Thyroid gland (tissue), 4 donors: Measurements from ENCODE around the gene POC1A. TPM values are rescaled to one million over a fixed set of nuclear protein-coding genes. Genes with fewer than 3 reads are reported as not detected.
"Not testable (repeated sequence)": the region's sequence is repeated elsewhere in the genome, so short reads cannot be mapped to it uniquely, and the experiment has no call there.

ENCODE experiments used
- DNase-seq, 2 donors: peaks; one replicate each; pipeline ENCODE4 v3.0.0-alpha.2; 2019
- H3K27ac ChIP-seq, 3 donors: fragments of 200-600 bp; sonication (generic); 1 replicate in 2 of 3; 2 replicates in 1 of 3; pipeline ENCODE4 v1.5.1; 2016 to 2019; ENCODE audit warnings: mild to moderate bottlenecking in 1 of 3, moderate library complexity in 1 of 3
- H3K27me3 ChIP-seq: fragments of 200-600 bp; sonication (generic); one replicate; pipeline ENCODE4 v1.5.1; 2019
- H3K36me3 ChIP-seq, 2 donors: fragments of 200-600 bp; sonication (generic); one replicate each; pipeline ENCODE4 v1.5.1; 2016 to 2019
- H3K4me1 ChIP-seq, 2 donors: fragments of 200-600 bp; sonication (generic); one replicate each; pipeline ENCODE4 v1.5.1; 2017 to 2019
- H3K4me3 ChIP-seq, 3 donors: fragments of 200-600 bp; sonication (generic); replicated peaks in 1 of 3; 1 replicate in 2 of 3; 2 replicates in 1 of 3; pipeline ENCODE4 v1.5.1; 2016; ENCODE audit warnings: mild to moderate bottlenecking in 1 of 3
- H3K9me3 ChIP-seq: fragments of 200-600 bp; sonication (generic); one replicate; pipeline ENCODE4 v1.5.1; 2017
- CTCF ChIP-seq, 6 experiments: fragments of 200-600 bp in 3 of 6; fragments of 450-650 bp in 3 of 6; sonication (generic) in 3 of 6; IDR thresholded peaks; one replicate each; pipeline ENCODE4 v1.5.1; 2016 to 2019; ENCODE audit warnings: antibody characterized with exemption in 6 of 6, mild to moderate bottlenecking in 2 of 6, inconsistent platforms in 1 of 6, moderate library complexity in 1 of 6
- POLR2A ChIP-seq, 2 donors: fragments of 450-650 bp; IDR thresholded peaks; one replicate each; pipeline ENCODE4 v1.6.1; 2017; ENCODE audit warnings: antibody characterized with exemption in 2 of 2, mild to moderate bottlenecking in 2 of 2, moderate library complexity in 1 of 2
- WGBS, 2 donors: methylation state at CpG; one replicate each; pipeline ENCODE4 v1.1.5; 2017; 5-methylcytosine and 5-hydroxymethylcytosine counted together
- intact Hi-C: fragments of 100-400 bp; cut with DNase I; formaldehyde crosslinking; loops from one replicate; pipeline ENCODE4 v1.15.1; 2023
- total RNA-seq, 4 donors: library from RNA; depleted of rRNA; stranded (reverse); fragments of >200 nt; gene quantifications; one replicate each; pipeline ENCODE4 v1.2.3, GENCODE V29; 2016

The POC1A gene
- total RNA-seq, 4 donors from 2014 or later = 0.40 to 2.8 (median 1.5) TPM

GRCh38 chr3:52178537-52178936, 24.3 kb upstream of the POC1A start:
- Histone ChIP-seq H3K4me3 (no peak overlapping the region), H3K4me1 (peaks cover 20 to 23% of the 10 kb centered on the region in 2 donors), H3K27me3 (no peaks in the 10 kb centered on the region), H3K36me3 (no peaks in the 10 kb centered on the region), H3K9me3 (no peaks in the 10 kb centered on the region), H3K27ac (no peak overlapping the region)
- intact Hi-C loops = no loop called here
- no peak for DNase-seq
- no peak for TF ChIP-seq POLR2A (IDR thresholded peaks at IDR 0.05)
- no peak for TF ChIP-seq CTCF (IDR thresholded peaks at IDR 0.05)
- 80% methylated on average over 1 of the region's 1 CpG for WGBS, 2 donors

GRCh38 chr3:52178126-52178525, 23.9 kb upstream of the POC1A start:
- H3K27me3 ChIP-seq, H3K9me3 ChIP-seq, intact Hi-C loops, DNase-seq, H3K27ac ChIP-seq, H3K4me3 ChIP-seq, H3K36me3 ChIP-seq: not testable (repeated sequence)
- H3K4me1 ChIP-seq = peaks cover 16 to 19% of the 10 kb centered on the region in 2 donors
- 91 to 97% methylated on average over 4 of the region's 4 CpGs for WGBS, 2 donors

GRCh38 chr3:52177701-52178042, 23.4 kb upstream of the POC1A start:
- no peaks in the 10 kb centered on the region for H3K27me3 ChIP-seq
- TF ChIP-seq CTCF (IDR thresholded peaks at IDR 0.05) = no peak
- TF ChIP-seq POLR2A (IDR thresholded peaks at IDR 0.05) = no peak
- H3K9me3 ChIP-seq = no peaks in the 10 kb centered on the region
- intact Hi-C loops = no loop called here
- H3K4me1 ChIP-seq = peaks cover 13 to 14% of the 10 kb centered on the region in 2 donors
- no peaks in the 10 kb centered on the region for H3K36me3 ChIP-seq
- H3K4me3 ChIP-seq = no peak overlapping the region
- H3K27ac ChIP-seq = peak overlapping the region in 1 of 3 donors; percentile 26
- WGBS, 2 donors = 57 to 88% methylated on average over 5 of the region's 5 CpGs
- DNase-seq = peak; percentile 12 to 61

GRCh38 chr3:52176951-52177700, 22.9 kb upstream of the POC1A start:
- H3K4me1 ChIP-seq = peaks cover 8 to 9% of the 10 kb centered on the region in 2 donors
- H3K36me3 ChIP-seq = no peaks in the 10 kb centered on the region
- intact Hi-C loops = no loop called here
- peak overlapping the region in 1 of 3 donors; percentile 26 for H3K27ac ChIP-seq
- 52 to 53% methylated on average over 12 to 15 of the region's 15 CpGs for WGBS, 2 donors
- peak; percentile 60 to 65 for DNase-seq
- H3K9me3 ChIP-seq = no peaks in the 10 kb centered on the region
- H3K4me3 ChIP-seq = no peak overlapping the region
- no peaks in the 10 kb centered on the region for H3K27me3 ChIP-seq
- TF ChIP-seq CTCF (IDR thresholded peaks at IDR 0.05) (no peak), POLR2A (IDR thresholded peaks at IDR 0.05) (no peak)

- no peak overlapping the region for H3K27ac ChIP-seq
- DNase-seq = no peak
- H3K36me3 ChIP-seq = no peaks in the 10 kb centered on the region
- H3K4me1 ChIP-seq = peaks cover 0 to under 1% of the 10 kb centered on the region in 2 donors
- TF ChIP-seq POLR2A (IDR thresholded peaks at IDR 0.05) = no peak
- no peak for TF ChIP-seq CTCF (IDR thresholded peaks at IDR 0.05)
- no peaks in the 10 kb centered on the region for H3K9me3 ChIP-seq
- WGBS, 2 donors = 85 to 92% methylated on average over 8 of the region's 8 CpGs
- no peak overlapping the region for H3K4me3 ChIP-seq
- no peaks in the 10 kb centered on the region for H3K27me3 ChIP-seq
- intact Hi-C loops = no loop called here
These were observed 22.0 kb upstream of the POC1A start for GRCh38 chr3:52176180-52176752.
